Pancreas (tissue), 10 donors: ENCODE data around the gene MPV17L2. TPM values are rescaled to one million over a fixed set of nuclear protein-coding genes. Genes with fewer than 3 reads are reported as not detected.

Experiments
- ATAC-seq, 4 donors: fragments of 200-7000 bp; cut with Tn5 transposase; one replicate each; pipeline versions ENCODE4 v1.8.0 to v1.9.1; 2020; ENCODE audit warnings: mild to moderate bottlenecking in 4 of 4, moderate library complexity in 4 of 4
- DNase-seq, 6 donors: peaks; one replicate each; pipeline ENCODE4 v3.0.0-alpha.2; 2020
- FAIRE-seq: peaks from 2 replicates; lab custom pipeline; 2012; peaks lifted over from hg19 to GRCh38; lab: Jason Lieb, UNC
- H3K27ac ChIP-seq, 4 donors: fragments of 200-600 bp; sonication (generic); 1 replicate in 3 of 4; 2 replicates in 1 of 4; pipeline versions ENCODE4 v1.5.0 to v1.8.0; 2020
- H3K27me3 ChIP-seq, 4 donors: fragments of 200-600 bp; one replicate each; pipeline ENCODE4 v1.8.0; 2021
- H3K36me3 ChIP-seq, 3 donors: fragments of 200-600 bp; sonication (generic) in 1 of 3; one replicate each; pipeline versions ENCODE4 v1.5.0 to v1.8.0; 2020 to 2021
- H3K4me1 ChIP-seq, 3 donors: fragments of 200-600 bp; one replicate each; pipeline ENCODE4 v1.8.0; 2021
- H3K4me3 ChIP-seq, 4 donors: fragments of 200-600 bp; sonication (generic) in 2 of 4; one replicate each; pipeline versions ENCODE4 v1.5.0 to v1.8.0; 2020 to 2021
- H3K9me3 ChIP-seq, 4 donors: fragments of 200-600 bp; one replicate each; pipeline ENCODE4 v1.8.0; 2021
- CTCF ChIP-seq, 4 donors: fragments of 200-600 bp; sonication (generic) in 3 of 4; IDR thresholded peaks; one replicate each; pipeline versions ENCODE4 v1.5.0 to v1.8.0; 2021; ENCODE audit warnings: antibody characterized with exemption in 4 of 4
- WGBS, 2 donors: extraction: QIAGEN DNeasy Blood & Tissue Kit; methylation state at CpG; one replicate each; pipeline ENCODE4 v1.1.7; 2013; 5-methylcytosine and 5-hydroxymethylcytosine counted together
- intact Hi-C, 3 donors: fragments of 100-400 bp; cut with DNase I; formaldehyde crosslinking; loops; one replicate each; pipeline versions ENCODE4 v1.11.1 to v1.14.2; 2022
- polyA plus RNA-seq, 2 donors: library from polyadenylated mRNA; stranded (reverse); fragments of 200-250 nt; gene quantifications; one replicate each; pipeline ENCODE4 v1.2.3, GENCODE V29; 2013
- total RNA-seq, 6 donors: library from RNA; stranded (reverse); fragmentation: NEBNext Ultra II Directional in 4 of 6; extraction: Animal tissue kit (Norgen Biotek cat#: 25700) in 4 of 6; gene quantifications; one replicate each; pipeline versions ENCODE4 v1.2.1 to v1.2.4, GENCODE V29; 2021 to 2023
- donor health status: healthy with polysubstance abuse.
- donor health status: DM: no; HTN: no; CAD: no; lungs with moderate emphysema.
- donor health status: DM: no; HTN: no; CAD: no.
- donor health status: control.
- donor health status: control.
- donor health status: Bipolar disorder and iron deficiency.
- donor health status: DM: yes; HTN: yes; CAD: no.
- donor health status: DM: no; HTN: no; CAD: no.
- donor health status: DM: no; HTN: no; CAD: no.
- donor health status: DM: yes; HTN: yes; CAD: no.

Gene MPV17L2
- total and polyA plus RNA-seq, 8 donors: 2.8 to 10.4 (median 5.0) TPM

GRCh38 chr19:18229474-18229873 lies 36.5 kb downstream of the MPV17L2 start:
- ATAC-seq: no peak
- no peak for FAIRE-seq
- Histone ChIP-seq H3K9me3 (no peaks in the 10 kb centered on the region), H3K27ac (no peak overlapping the region), H3K36me3 (no peaks in the 10 kb centered on the region), H3K27me3 (peaks cover 0 to 5% (median 0%) of the 10 kb centered on the region in 4 donors), H3K4me1 (peaks cover 0 to 4% (median 4%) of the 10 kb centered on the region in 3 donors), H3K4me3 (no peak overlapping the region)
- intact Hi-C loops: no loop called here
- DNase-seq: no peak
- WGBS, 2 donors: 56 to 64% methylated on average over 5 of the region's 5 CpGs
- TF ChIP-seq CTCF (IDR thresholded peaks at IDR 0.05): peak in 2 of 4 donors; percentile 11 to 29

GRCh38 chr19:18229915-18230314 lies 36.9 kb downstream of the MPV17L2 start:
- intact Hi-C loops: no loop called here
- no peak for TF ChIP-seq CTCF (IDR thresholded peaks at IDR 0.05)
- Histone ChIP-seq H3K36me3 (no peaks in the 10 kb centered on the region), H3K27ac (no peak overlapping the region), H3K4me1 (peaks cover 0 to 2% (median 1%) of the 10 kb centered on the region in 3 donors), H3K9me3 (no peaks in the 10 kb centered on the region), H3K27me3 (peaks cover 0 to 5% (median 0%) of the 10 kb centered on the region in 4 donors), H3K4me3 (no peak overlapping the region)
- ATAC-seq (no peak), DNase-seq (no peak), FAIRE-seq (no peak)
- WGBS, 2 donors: 57 to 71% methylated on average over 4 of the region's 4 CpGs

- no peak overlapping the region for H3K27ac ChIP-seq
- no peaks in the 10 kb centered on the region for H3K4me1 ChIP-seq
- H3K9me3 ChIP-seq: no peaks in the 10 kb centered on the region
- FAIRE-seq (no peak), ATAC-seq (peak in 1 of 4 donors; percentile 28), DNase-seq (no peak)
- intact Hi-C loops: no loop called here
- no peak overlapping the region for H3K4me3 ChIP-seq
- H3K36me3 ChIP-seq: no peaks in the 10 kb centered on the region
- H3K27me3 ChIP-seq: peaks cover 0 to 5% (median 0%) of the 10 kb centered on the region in 4 donors
- no peak for TF ChIP-seq CTCF (IDR thresholded peaks at IDR 0.05)
- WGBS, 2 donors: 44 to 53% methylated on average over 18 of the region's 18 CpGs
Observed at GRCh38 chr19:18230941-18231734, 38.1 kb downstream of the MPV17L2 start.

GRCh38 chr19:18231775-18232174 lies 38.8 kb downstream of the MPV17L2 start:
- 33 to 34% methylated on average over 4 of the region's 4 CpGs for WGBS, 2 donors
- Histone ChIP-seq H3K27me3 (peaks cover 0 to 5% (median 0%) of the 10 kb centered on the region in 4 donors), H3K4me3 (no peak overlapping the region), H3K9me3 (no peaks in the 10 kb centered on the region), H3K36me3 (no peaks in the 10 kb centered on the region), H3K27ac (no peak overlapping the region), H3K4me1 (no peaks in the 10 kb centered on the region)
- DNase-seq: no peak
- no peak for ATAC-seq
- intact Hi-C loops: no loop called here
- FAIRE-seq: no peak
- TF ChIP-seq CTCF (IDR thresholded peaks at IDR 0.05): no peak
